H1 (cell line): ENCODE results near the gene ACAD11. TPM values are rescaled to one million over a fixed set of nuclear protein-coding genes. Genes with fewer than 3 reads are reported as not detected.

Source experiments
- CTCF ChIA-PET: fragments of 300-600 bp; sonication (Branson Sonifier 250); formaldehyde crosslinking; loops from one replicate; lab custom pipeline; 2021; ENCODE audit not compliant: partially characterized antibody; lab: Charles Lee
- POLR2A ChIA-PET: fragments of 300-600 bp; sonication (Branson Sonifier 250); formaldehyde crosslinking; loops from one replicate; lab custom pipeline; 2021; ENCODE audit warnings: inconsistent platforms; ENCODE audit not compliant: partially characterized antibody; lab: Charles Lee
- DNase-seq, 2 experiments: peaks; one replicate each; pipeline versions ENCODE4 v3.0.0 to v3.0.0-alpha.2; 2010 to 2022; ENCODE audit warnings: low spot score in 2 of 2, low read depth in 1 of 2, mixed read lengths in 1 of 2
- FAIRE-seq: peaks from 2 replicates; lab custom pipeline; 2011; peaks lifted over from hg19 to GRCh38; lab: Jason Lieb, UNC
- H2AFZ ChIP-seq: 2 replicates; pipeline ENCODE4 v1.8.1; 2012; ENCODE audit warnings: low read length, inconsistent platforms
- H2AK5ac ChIP-seq: 2 replicates; pipeline ENCODE4 v1.6.1; 2013; ENCODE audit warnings: low read depth, low read length
- H2BK120ac ChIP-seq: replicated peaks from 2 replicates; pipeline ENCODE3; 2013; ENCODE audit warnings: low read depth, low read length, inconsistent platforms
- H2BK12ac ChIP-seq: 2 replicates; pipeline ENCODE4 v1.6.1; 2013; ENCODE audit warnings: low read depth, low read length
- H2BK15ac ChIP-seq: 2 replicates; pipeline ENCODE4 v1.6.1; 2013; ENCODE audit warnings: low read length
- H2BK20ac ChIP-seq: 2 replicates; pipeline ENCODE4 v1.6.1; 2013; ENCODE audit warnings: low read length
- H2BK5ac ChIP-seq: 2 replicates; pipeline ENCODE4 v1.6.1; 2013; ENCODE audit warnings: low read depth, low read length
- H3K14ac ChIP-seq: 2 replicates; pipeline ENCODE4 v1.6.1; 2013; ENCODE audit warnings: inconsistent platforms; ENCODE audit not compliant: insufficient read length
- H3K18ac ChIP-seq: 2 replicates; pipeline ENCODE4 v1.6.1; 2013; ENCODE audit warnings: low read length; ENCODE audit errors: extremely low read depth
- H3K23ac ChIP-seq: 2 replicates; pipeline ENCODE4 v1.6.1; 2013; ENCODE audit warnings: inconsistent platforms; ENCODE audit not compliant: insufficient read length
- H3K23me2 ChIP-seq: 2 replicates; pipeline ENCODE4 v1.6.1; 2013; ENCODE audit warnings: low read depth, low read length
- H3K27ac ChIP-seq: 2 replicates; pipeline ENCODE4 v1.6.1; 2011; ENCODE audit warnings: low read depth, low read length, inconsistent platforms
- H3K27me3 ChIP-seq, 4 experiments: replicated peaks in 1 of 4; 1 replicate in 1 of 4; 2 replicates in 3 of 4; pipeline versions ENCODE4 v1.6.1 to v1.8.1; 2011 to 2013; ENCODE audit warnings: low read length in 3 of 4, mild to moderate bottlenecking in 3 of 4, inconsistent platforms in 2 of 4, mixed read lengths in 2 of 4, moderate library complexity in 1 of 4; ENCODE audit not compliant: control insufficient read depth in 3 of 4, insufficient read depth in 3 of 4; ENCODE audit errors: extremely low read depth in 1 of 4
- H3K36me3 ChIP-seq, 4 experiments: 2 replicates each; pipeline versions ENCODE4 v1.6.1 to v1.8.1; 2011 to 2013; ENCODE audit warnings: mild to moderate bottlenecking in 4 of 4, low read length in 3 of 4, moderate library complexity in 2 of 4, control low read depth in 1 of 4, inconsistent platforms in 1 of 4; ENCODE audit not compliant: insufficient read depth in 4 of 4, control insufficient read depth in 2 of 4
- H3K4ac ChIP-seq: replicated peaks from 2 replicates; pipeline ENCODE3; 2013; ENCODE audit warnings: low read length, low read depth, mixed read lengths, inconsistent platforms; ENCODE audit not compliant: insufficient read length
- H3K4me1 ChIP-seq, 4 experiments: replicated peaks in 1 of 4; 1 replicate in 1 of 4; 2 replicates in 3 of 4; pipeline versions ENCODE4 v1.6.1 to v1.8.1; 2011 to 2013; ENCODE audit warnings: low read length in 3 of 4, inconsistent platforms in 2 of 4, mixed read lengths in 1 of 4; ENCODE audit not compliant: insufficient read depth in 4 of 4, control insufficient read depth in 3 of 4
- H3K4me2 ChIP-seq, 2 experiments: 2 replicates each; pipeline versions ENCODE4 v1.6.1 to v1.8.1; 2011 to 2013; ENCODE audit warnings: low read depth in 2 of 2, low read length in 2 of 2, control low read depth in 1 of 2, inconsistent platforms in 1 of 2, mild to moderate bottlenecking in 1 of 2; ENCODE audit not compliant: insufficient read depth in 1 of 2
- H3K4me3 ChIP-seq, 4 experiments: fragments of 200-600, 300-600 bp in 1 of 4; sonication (generic), shearing (Covaris generic), sonication (Bioruptor Twin) in 1 of 4; 2 replicates each; pipeline versions ENCODE4 v1.5.1 to v1.8.1; 2011 to 2016; ENCODE audit warnings: low read length in 4 of 4, low read depth in 3 of 4, control low read depth in 2 of 4, inconsistent platforms in 2 of 4, mild to moderate bottlenecking in 2 of 4, mixed read lengths in 1 of 4, moderate library complexity in 1 of 4; ENCODE audit not compliant: insufficient read depth in 2 of 4; ENCODE audit errors: extremely low read depth in 1 of 4
- H3K56ac ChIP-seq: replicated peaks from 2 replicates; pipeline ENCODE3; 2013; ENCODE audit warnings: low read depth, mild to moderate bottlenecking, mixed read lengths, low read length, inconsistent platforms; ENCODE audit not compliant: insufficient read length
- H3K79me1 ChIP-seq: 2 replicates; pipeline ENCODE4 v1.6.1; 2013; ENCODE audit warnings: low read depth, low read length, control low read depth
- H3K79me2 ChIP-seq, 2 experiments: 2 replicates each; pipeline versions ENCODE4 v1.6.1 to v1.8.1; 2012 to 2013; ENCODE audit warnings: low read length in 2 of 2, mild to moderate bottlenecking in 2 of 2, inconsistent platforms in 1 of 2; ENCODE audit not compliant: insufficient read depth in 2 of 2, control insufficient read depth in 1 of 2
- H3K9ac ChIP-seq, 4 experiments: replicated peaks in 1 of 4; 1 replicate in 1 of 4; 2 replicates in 3 of 4; pipeline versions ENCODE4 v1.6.1 to v1.8.1; 2011 to 2013; ENCODE audit warnings: low read depth in 3 of 4, low read length in 3 of 4, control low read depth in 2 of 4, mild to moderate bottlenecking in 2 of 4, moderate library complexity in 2 of 4, inconsistent platforms in 1 of 4; ENCODE audit errors: extremely low read depth in 1 of 4
- H3K9me3 ChIP-seq, 2 experiments: 2 replicates each; pipeline versions ENCODE4 v1.6.1 to v1.8.1; 2012 to 2013; ENCODE audit warnings: mild to moderate bottlenecking in 2 of 2, moderate library complexity in 2 of 2, control low read depth in 1 of 2, inconsistent platforms in 1 of 2, low read depth in 1 of 2, low read length in 1 of 2, mixed read lengths in 1 of 2; ENCODE audit not compliant: insufficient read depth in 2 of 2
- H4K20me1 ChIP-seq, 2 experiments: replicated peaks in 1 of 2; 2 replicates each; pipeline versions ENCODE3 to v1.8.1; 2011 to 2013; ENCODE audit warnings: inconsistent platforms in 2 of 2, low read length in 2 of 2, mild to moderate bottlenecking in 1 of 2; ENCODE audit not compliant: insufficient read depth in 2 of 2, control insufficient read depth in 1 of 2
- H4K5ac ChIP-seq: 2 replicates; pipeline ENCODE4 v1.6.1; 2013; ENCODE audit warnings: low read length, low read depth, mixed read lengths, inconsistent platforms; ENCODE audit not compliant: insufficient read length
- H4K8ac ChIP-seq: 2 replicates; pipeline ENCODE4 v1.8.0; 2013; ENCODE audit warnings: mild to moderate bottlenecking, moderate library complexity, low read length, inconsistent platforms; ENCODE audit not compliant: insufficient read depth; ENCODE audit errors: extremely low read depth
- H4K91ac ChIP-seq: replicated peaks from 2 replicates; pipeline ENCODE3; 2013; ENCODE audit warnings: low read length, mixed read lengths, inconsistent platforms; ENCODE audit not compliant: insufficient read length
- CTCF ChIP-seq, 3 experiments: IDR thresholded peaks; 1 replicate in 2 of 3; 2 replicates in 1 of 3; pipeline versions ENCODE4 v1.5.1 to v1.6.1; 2011; ENCODE audit warnings: low read length in 3 of 3, mild to moderate bottlenecking in 3 of 3, inconsistent platforms in 2 of 3, low read depth in 1 of 3, moderate library complexity in 1 of 3; ENCODE audit not compliant: insufficient read depth in 1 of 3; ENCODE audit errors: control extremely low read depth in 1 of 3
- FOSL1 ChIP-seq: IDR thresholded peaks from 2 replicates; pipeline ENCODE4 v1.6.1; 2011; ENCODE audit warnings: mild to moderate bottlenecking, low read depth, low read length, moderate library complexity; ENCODE audit not compliant: insufficient read depth
- GTF2F1 ChIP-seq: IDR thresholded peaks from 2 replicates; pipeline ENCODE4 v1.6.1; 2012; ENCODE audit warnings: low read depth, low read length, improper control_type of control experiment, borderline replicate concordance
- KDM5A ChIP-seq: fragments of 200-600 bp; IDR thresholded peaks from 2 replicates; pipeline ENCODE4 v1.7.1; 2012; ENCODE audit warnings: mild to moderate bottlenecking, low read length, inconsistent platforms, mixed read lengths
- PHF8 ChIP-seq: fragments of 200-600 bp; sonication (generic); conservative IDR thresholded peaks from 2 replicates; pipeline ENCODE4 v1.7.1; 2012; ENCODE audit warnings: low read depth, mild to moderate bottlenecking, inconsistent platforms, low read length, moderate library complexity
- POU5F1 ChIP-seq: IDR thresholded peaks from 2 replicates; pipeline ENCODE4 v1.6.1; 2011; ENCODE audit warnings: low read depth, mild to moderate bottlenecking, low read length, moderate library complexity
- RBBP5 ChIP-seq: IDR thresholded peaks from 2 replicates; pipeline ENCODE4 v1.7.1; 2012; ENCODE audit warnings: low read depth, mild to moderate bottlenecking, inconsistent platforms, low read length, moderate library complexity, borderline replicate concordance
- YY1 ChIP-seq: IDR thresholded peaks from 2 replicates; pipeline ENCODE4 v1.6.1; 2011; ENCODE audit warnings: low read depth, mild to moderate bottlenecking, low read length
- ZNF274 ChIP-seq: IDR thresholded peaks from 2 replicates; pipeline ENCODE4 v1.7.0; 2012; ENCODE audit warnings: low read length, borderline replicate concordance; ENCODE audit errors: extremely low read depth
- WGBS, 2 experiments: shearing (Covaris generic) in 1 of 2; methylation state at CpG; one replicate each; pipeline versions ENCODE4 v1.1.6 to v1.1.7; 2013 to 2015; ENCODE audit warnings: low lambda C conversion rate in 2 of 2, mixed read lengths in 2 of 2, inconsistent platforms in 1 of 2, low coverage in 1 of 2, missing lambda C conversion rate in 1 of 2; ENCODE audit not compliant: insufficient replicate concordance in 2 of 2, insufficient coverage in 1 of 2, insufficient read length in 1 of 2; ENCODE audit errors: extremely low coverage in 1 of 2, missing lambda C conversion rate in 1 of 2; 5-methylcytosine and 5-hydroxymethylcytosine counted together
- polyA plus RNA-seq, 7 experiments: library from polyadenylated mRNA; depleted of rRNA in 3 of 7; stranded (reverse) in 5 of 7; unstranded in 2 of 7; fragments of >200 nt in 5 of 7; fragments of 200-250 nt in 2 of 7; gene quantifications; 1 replicate in 5 of 7; 2 replicates in 1 of 7; 4 replicates in 1 of 7; pipeline versions ENCODE4 v1.2.1 to v1.2.3, GENCODE V29; 2011 to 2013; ENCODE audit warnings: missing spikeins in 2 of 7, mixed read lengths in 2 of 7
- total RNA-seq: library from RNA; stranded (reverse); fragmentation: NEBNext Ultra II Directional; extraction: Animal tissue kit (Norgen Biotek cat#: 25700); gene quantifications from 2 replicates; pipeline ENCODE4 v1.2.1, GENCODE V29; 2021

ACAD11 gene
- total and polyA plus RNA-seq, 2 of the 8 experiments (the other 6 are each of a cell fraction or from before 2014, with no cell fraction given), result 5.5 to 11.0 TPM

- Histone ChIP-seq H3K79me1 (no peaks in the 10 kb centered on the region), H3K4ac (no peak overlapping the region), H3K27ac (no peak overlapping the region), H2BK15ac (no peak overlapping the region), H4K20me1 (no peaks in the 10 kb centered on the region), H3K79me2 (no peaks in the 10 kb centered on the region), H2BK20ac (no peak overlapping the region), H3K14ac (no peak overlapping the region), H3K4me3 (no peak overlapping the region), H3K23me2 (no peaks in the 10 kb centered on the region), H3K56ac (no peak overlapping the region), H3K9me3 (no peaks in the 10 kb centered on the region), H2BK120ac (no peak overlapping the region), H4K91ac (no peak overlapping the region), H3K36me3 (peaks cover 0 to 39% (median 7%) of the 10 kb centered on the region in 4 experiments; a peak in 5 of 8 replicates), H3K9ac (no peak overlapping the region), H2AK5ac (no peak overlapping the region), H3K23ac (no peak overlapping the region), H4K5ac (no peak overlapping the region), H3K27me3 (no peaks in the 10 kb centered on the region), H2BK5ac (no peak overlapping the region), H3K4me2 (no peak overlapping the region)
- CTCF ChIA-PET, result interaction anchor here (1.0 kb wide), 1 partner anchor 26 kb away, joined by 3 read pairs; no protein-coding TSS in a partner anchor
- 85% methylated on average over 5 of the region's 5 CpGs; no CpG with 5 or more reads in 1 of the 2 experiments for WGBS, 2 experiments
- no peak for FAIRE-seq
- DNase-seq, result no peak
- TF ChIP-seq GTF2F1, result no peak
- no peak for TF ChIP-seq CTCF (IDR thresholded peaks at IDR 0.05; ENCODE audit: control extremely low read depth in 1 of 3, insufficient read depth in 1 of 3, low read depth in 1 of 3, low read length in 3 of 3)
- no peak for TF ChIP-seq KDM5A
- no peak for TF ChIP-seq ZNF274
- TF ChIP-seq RBBP5, result no peak
- no peak for TF ChIP-seq PHF8
- no peak for TF ChIP-seq YY1
- no peak for TF ChIP-seq POU5F1
- no peak for TF ChIP-seq FOSL1
- TF ChIP-seq, all 59 proteins: peak for 0
- H2AFZ ChIP-seq, result no peak overlapping the region
- H2BK12ac ChIP-seq, result no peak overlapping the region
- H3K18ac ChIP-seq, result no peak overlapping the region
- H3K4me1 ChIP-seq, result no peaks in the 10 kb centered on the region
- POLR2A ChIA-PET, result interaction anchor here (1.0 to 1.2 kb wide), 4 partner anchors 8 to 16 kb away, joined by 3 to 4 read pairs (median 4); partner anchors contain the start of gene ACAD11
- no peak overlapping the region for H4K8ac ChIP-seq
Measured at GRCh38 chr3:132669256-132669777, 9.7 kb upstream of the ACAD11 start.
